ENCODE results near the gene LRCH2.

Gene LRCH2

DNA sequence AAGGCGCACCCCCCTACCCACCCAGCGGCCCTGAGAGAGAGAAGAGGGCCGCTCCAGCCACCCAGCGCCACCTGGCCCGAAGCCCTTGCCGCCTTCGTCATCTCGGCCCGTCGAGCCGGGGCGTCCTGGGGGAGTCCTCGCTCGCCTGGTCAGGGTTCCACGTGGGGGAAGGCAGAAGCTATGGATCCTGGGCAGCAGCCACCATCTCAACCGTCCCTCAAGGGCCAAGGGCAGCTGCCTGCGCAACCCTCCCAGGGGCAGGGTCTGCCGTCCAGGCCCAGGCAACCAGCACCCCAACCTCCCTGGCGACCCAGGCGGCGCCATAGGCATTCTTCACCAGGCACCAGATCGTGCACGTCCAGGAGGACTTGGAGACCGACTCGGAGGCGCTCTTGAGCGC is 165.0 kb downstream of the LRCH2 start:
- DNase-seq (ENCODE audit: low read depth in 1 of 2, low spot score in 1 of 2): no peak

DNA sequence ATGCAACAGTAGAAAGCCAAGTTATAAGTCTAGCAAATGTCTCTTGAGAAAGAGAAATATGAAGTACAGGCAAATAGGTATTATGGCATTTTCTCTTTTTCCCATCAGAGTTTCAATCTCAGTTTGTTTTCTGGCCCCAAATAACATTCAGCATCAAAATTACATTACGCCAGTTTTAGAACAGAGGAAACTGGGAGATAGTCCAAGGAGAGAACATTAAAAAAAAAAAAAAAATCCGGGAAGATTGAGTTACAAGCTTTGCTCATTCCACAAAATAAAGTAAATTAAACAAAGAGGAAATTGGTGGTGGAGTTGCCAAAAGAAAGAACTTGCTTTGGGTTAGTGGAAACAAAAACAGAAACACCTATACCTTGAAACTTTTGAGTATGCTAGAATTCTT is 166.1 kb downstream of the LRCH2 start:
- no peak for DNase-seq (ENCODE audit: low read depth in 1 of 2, low spot score in 1 of 2)

DNA sequence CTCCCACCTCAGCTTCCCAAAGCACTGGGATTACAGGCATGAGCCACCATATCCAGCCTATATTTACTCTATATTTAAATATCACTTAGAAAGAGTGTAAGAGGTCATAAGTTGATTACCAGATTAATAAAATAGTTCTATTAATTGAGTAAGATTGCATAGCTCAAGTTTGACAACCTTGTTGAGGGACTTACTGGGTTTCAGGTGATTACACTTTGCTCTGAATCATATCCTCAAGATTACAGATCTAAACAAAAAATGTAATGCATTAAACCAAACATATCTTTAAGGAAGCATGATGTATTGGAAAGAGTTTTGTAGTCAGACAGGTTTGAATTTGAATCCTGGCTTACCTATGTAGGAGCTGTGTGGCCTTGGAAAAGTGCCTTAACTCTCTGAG is 168.6 kb downstream of the LRCH2 start:
- DNase-seq (ENCODE audit: low read depth in 1 of 2, low spot score in 1 of 2): no peak
